Measurements from ENCODE around the gene CDK5RAP3.
"Not testable (repeated sequence)": the region's sequence is repeated elsewhere in the genome, so short reads cannot be mapped to it uniquely, and the experiment has no call there.

GRCh38 chr17:48001657-48002056 is 30.7 kb downstream of the CDK5RAP3 start:
- TF ChIP-seq CTCF (IDR thresholded peaks at IDR 0.05; ENCODE audit: insufficient read depth, low read length); REST (IDR thresholded peaks at IDR 0.05; ENCODE audit: insufficient replicate concordance, low read depth); POLR2AphosphoS5 (IDR thresholded peaks at IDR 0.05; ENCODE audit: low read depth): not testable (repeated sequence)

Measured in HL-60 (cell line).